GM19239 (cell line): ENCODE results near the gene GPR137B.
A peak's percentile ranks its signal among the peaks of the same experiment; 100 is the strongest.
"Not testable (repeated sequence)": the region's sequence is repeated elsewhere in the genome, so short reads cannot be mapped to it uniquely, and the experiment has no call there.

Source experiments
- DNase-seq: peaks from one replicate; pipeline ENCODE4 v3.0.0; 2011; ENCODE audit warnings: low spot score; ENCODE audit not compliant: insufficient read length
- FAIRE-seq: peaks from 2 replicates; lab custom pipeline; 2011; peaks lifted over from hg19 to GRCh38; lab: Jason Lieb, UNC

Gene GPR137B

DNA sequence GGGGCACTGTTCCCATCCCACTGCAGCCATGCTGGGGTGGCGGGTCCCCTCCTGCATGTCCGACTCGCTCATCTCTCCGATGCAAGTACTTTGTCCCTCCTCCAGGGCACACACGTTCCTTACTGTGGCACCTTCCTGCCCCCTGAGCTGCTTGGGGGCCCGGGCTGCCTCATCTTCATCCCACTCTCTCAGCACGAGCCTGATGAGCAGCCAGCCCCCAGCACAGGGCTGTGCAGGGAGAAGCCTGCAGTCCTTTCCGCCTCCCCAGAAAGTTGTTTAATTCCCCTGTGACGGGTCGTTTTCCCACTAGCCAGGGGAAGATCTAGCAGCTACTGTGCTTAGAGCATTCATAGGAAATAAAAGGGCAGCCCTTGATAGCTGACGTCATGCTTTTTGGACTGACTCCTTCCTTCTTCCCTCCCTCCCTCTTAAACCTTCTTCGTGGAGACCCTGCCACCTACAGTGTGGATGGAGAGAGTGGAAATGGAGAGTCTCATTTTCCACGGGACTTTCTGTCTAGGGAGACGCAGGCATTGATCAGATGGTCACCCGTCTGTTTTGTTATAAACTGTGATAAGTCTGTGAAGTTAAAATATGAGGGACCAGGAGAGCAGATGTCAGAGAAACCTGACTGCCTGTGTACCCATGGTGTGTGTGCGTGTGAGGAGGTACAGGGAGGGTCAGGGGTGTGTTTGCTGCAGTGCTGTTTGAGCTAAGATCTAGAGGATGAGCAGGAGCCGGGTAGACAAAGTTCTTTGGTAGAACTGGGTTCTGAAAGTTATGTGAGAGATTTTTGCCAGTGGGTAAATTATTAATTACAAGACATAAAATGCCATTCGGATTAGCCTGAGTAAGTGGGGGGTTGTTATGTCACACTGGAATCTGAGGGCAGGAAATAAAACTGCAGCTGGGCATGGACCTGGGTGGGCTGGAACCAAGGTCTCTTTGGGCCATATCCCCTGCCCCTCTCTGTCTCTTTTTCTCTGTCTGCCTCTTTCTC lies 34.3 kb downstream of the GPR137B start:
- no peak for FAIRE-seq

DNA sequence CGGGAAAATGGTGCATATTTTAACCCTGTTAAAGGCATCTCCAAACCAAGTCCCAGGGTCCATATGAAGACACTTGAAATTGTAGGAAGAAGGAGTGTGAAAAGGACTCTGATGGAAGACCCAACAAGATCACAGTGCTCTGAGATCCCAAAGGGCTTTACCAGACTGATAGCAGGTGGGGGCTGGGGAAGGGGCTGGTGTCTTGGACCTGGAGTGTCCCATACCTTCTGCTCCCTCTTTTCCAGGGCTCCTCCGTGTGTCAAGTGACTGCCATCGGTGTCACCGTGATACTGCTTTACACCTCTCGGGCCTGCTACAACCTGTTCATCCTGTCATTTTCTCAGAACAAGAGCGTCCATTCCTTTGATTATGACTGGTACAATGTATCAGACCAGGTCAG lies 37.3 kb downstream of the GPR137B start:
- DNase-seq (no peak), FAIRE-seq (no peak)

More for the DNA sequence above, 34.3 kb downstream of the GPR137B start:
- DNase-seq, result no peak

DNA sequence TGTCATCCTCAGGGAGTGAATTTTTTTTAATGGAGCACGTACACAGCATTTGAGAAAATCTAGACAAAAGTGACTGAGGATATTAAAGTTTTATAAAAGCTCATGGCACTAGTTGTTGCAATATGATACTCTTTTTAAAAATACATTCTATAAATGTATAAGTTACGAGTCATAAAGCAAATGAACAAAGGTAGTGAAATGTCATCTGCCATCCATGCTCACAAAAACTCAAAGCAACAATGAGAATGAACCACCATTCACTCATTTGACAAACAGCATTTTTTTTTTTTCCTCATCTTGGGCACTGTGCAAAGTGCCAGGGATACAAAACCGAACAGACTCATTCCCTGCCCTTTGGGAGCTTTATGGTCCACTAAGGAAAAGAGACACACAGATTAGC lies 38.7 kb downstream of the GPR137B start:
- DNase-seq, result no peak
- FAIRE-seq, result no peak

DNA sequence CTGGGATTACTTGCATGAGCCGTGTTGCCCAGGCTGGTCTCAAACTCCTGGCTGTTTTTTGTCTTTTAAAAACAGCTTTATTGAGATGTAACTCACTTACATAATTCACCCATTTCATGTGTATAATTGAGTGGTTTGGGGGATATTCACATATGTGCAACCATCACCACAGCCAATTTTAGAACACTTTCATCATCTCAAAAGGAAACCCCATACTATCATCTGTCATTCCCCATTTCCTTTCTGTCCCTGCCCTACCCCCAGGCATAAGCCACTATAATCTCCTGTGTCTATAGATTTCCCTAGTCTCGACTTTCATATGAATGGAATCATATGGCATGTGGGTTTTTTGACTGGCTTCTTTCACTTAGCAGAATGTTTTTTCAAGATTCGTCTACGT lies 43.3 kb downstream of the GPR137B start:
- DNase-seq (no peak), FAIRE-seq (peak; percentile 65)

DNA sequence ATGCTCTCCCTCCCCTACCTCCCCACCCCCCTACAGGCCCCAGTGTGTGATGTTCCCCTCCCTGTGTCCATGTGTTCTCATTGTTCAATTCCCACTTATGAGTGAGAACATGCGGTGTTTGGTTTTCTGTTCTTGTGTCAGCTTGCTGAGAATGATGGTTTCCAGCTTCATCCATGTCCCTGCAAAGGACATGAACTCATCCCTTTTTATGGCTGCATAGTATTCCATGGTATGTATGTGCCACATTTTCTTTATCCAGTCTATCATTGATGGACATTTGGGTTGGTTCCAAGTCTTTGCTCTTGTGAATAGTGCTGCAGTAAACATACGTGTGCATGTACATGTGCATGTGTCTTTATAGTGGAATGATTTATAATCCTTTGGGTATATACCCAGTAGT lies 44.1 kb downstream of the GPR137B start:
- not testable (repeated sequence) for DNase-seq, FAIRE-seq

DNA sequence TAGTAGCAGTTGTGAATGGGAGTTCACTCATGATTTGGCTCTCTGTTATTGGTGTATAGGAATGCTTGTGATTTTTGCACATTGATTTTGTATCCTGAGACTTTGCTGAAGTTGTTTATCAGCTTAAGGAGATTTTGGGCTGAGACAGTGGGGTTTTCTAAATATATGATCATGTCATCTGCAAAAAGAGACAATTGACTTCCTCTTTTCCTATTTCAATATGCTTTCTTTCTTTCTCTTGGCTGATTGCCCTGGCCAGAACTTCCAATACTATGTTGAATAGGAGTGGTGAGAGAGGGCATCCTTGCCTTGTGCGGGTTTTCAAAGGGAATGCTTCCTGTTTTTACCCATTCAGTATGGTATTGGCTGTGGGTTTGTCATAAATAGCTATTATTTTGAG lies 45.7 kb downstream of the GPR137B start:
- FAIRE-seq, DNase-seq: not testable (repeated sequence)

DNA sequence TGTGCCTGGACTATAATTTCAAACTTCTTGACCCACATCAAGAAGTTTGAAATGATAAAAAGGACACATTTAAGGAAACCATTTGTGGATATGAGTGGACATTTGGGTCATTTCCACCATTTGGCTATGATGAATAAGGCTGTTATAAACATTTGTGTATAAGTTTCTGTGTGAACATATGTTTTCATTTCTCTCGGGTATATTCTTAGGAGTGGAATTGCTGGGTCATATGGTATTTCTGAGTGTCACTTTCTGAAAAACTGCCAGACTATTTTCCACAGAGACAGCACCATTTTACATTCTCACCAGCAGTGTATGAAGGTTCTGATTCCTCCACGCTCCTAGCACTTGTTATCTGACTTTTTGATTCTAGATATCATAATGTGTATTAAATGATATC lies 50.8 kb downstream of the GPR137B start:
- FAIRE-seq (no peak), DNase-seq (no peak)

DNA sequence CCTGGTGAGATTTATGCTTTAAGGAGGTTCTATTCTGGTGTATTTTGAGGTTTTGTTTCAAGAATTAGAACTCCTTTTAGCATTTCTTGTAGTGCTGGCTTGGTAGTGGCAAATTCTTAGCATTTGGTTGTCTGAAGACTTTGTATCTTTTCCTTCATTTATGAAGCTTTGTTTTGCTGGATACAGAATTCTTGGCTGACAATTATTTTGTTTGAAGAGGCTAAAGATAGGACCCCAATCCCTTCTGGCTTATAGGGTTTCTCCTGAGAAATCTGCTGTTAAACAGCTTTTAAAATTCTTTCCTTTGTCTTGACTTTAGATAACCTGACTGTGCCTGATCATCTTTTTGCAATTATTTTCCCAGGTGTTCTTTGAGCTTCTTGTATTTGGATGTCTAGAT lies 58.6 kb downstream of the GPR137B start:
- no peak for FAIRE-seq
- DNase-seq, result no peak

DNA sequence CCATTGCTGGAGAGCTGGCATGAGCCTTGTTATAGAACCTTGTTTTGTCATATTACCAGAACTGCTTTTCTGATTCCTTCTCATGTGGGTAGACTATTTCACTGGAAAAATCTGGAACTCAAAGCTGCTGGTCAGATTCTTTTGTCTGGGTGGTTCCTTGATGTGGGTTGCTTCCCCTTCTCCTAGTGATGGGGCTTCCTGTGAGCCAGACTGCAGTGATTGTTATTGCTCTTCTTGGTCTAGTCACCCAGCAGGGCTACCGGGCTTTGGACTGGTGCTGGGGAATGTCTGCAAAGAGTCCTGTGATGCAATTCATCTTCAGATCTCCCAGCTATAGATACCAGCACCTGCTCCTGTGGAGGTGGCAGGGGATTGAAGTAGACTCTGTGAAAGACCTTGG lies 59.4 kb downstream of the GPR137B start:
- DNase-seq (no peak), FAIRE-seq (no peak)

DNA sequence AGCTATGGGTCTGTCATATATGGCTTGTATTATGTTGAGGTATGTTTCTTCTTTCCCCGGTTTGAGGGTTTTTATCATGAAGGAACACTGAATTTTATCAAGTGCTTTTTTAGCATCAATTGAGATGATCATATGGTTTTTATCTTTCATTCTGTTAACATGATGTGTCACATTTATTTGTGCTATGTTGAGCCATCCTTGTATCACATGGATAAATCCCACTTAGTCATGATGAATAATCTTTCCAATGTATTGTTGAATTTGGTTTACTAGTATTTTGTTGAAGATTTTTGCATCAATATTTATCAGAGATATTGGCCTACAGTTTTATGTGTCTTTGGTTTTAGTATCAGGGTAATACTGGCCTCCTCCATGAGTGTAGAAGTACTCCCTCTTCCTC lies 61.7 kb downstream of the GPR137B start:
- no peak for DNase-seq
- FAIRE-seq, result peak; percentile 45

DNA sequence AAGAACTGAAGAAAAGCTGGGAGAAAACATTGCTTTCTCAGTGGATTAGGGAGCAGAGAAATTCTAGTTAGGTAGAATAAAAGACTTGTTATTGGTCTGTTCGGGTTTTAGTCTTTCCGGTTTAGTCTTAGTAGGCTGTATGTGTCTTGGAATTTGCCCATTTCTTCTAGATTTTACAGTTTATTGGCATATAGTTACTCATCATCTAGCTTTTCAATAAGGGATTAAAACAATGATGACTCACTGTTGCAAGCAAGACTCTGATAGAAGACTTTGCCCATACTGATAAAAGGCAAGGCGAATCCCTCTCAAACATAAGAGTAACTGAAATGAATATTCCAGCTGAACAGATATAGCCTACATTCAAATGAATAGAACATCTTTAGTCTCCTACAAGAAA lies 62.3 kb downstream of the GPR137B start:
- no peak for DNase-seq
- FAIRE-seq, result no peak

DNA sequence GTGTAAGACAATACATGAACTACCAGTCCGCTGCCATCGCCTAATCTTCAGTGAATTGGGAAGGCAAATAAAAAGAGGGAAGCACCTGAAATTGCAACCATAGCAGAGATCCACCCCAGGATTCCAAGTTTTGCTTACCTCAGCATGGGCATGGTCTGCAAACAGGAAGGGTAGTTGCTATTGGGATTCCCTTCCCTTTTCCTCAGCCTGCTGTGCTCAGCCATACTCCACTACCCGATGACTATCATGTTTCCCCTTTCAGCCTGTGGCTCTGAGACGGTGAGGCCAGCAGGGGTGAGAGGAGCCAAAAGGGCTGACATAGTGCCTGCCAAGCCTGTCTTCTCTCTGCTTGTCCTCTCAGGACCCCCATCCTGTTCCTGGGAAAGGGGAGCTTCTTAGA lies 64.2 kb downstream of the GPR137B start:
- DNase-seq (no peak), FAIRE-seq (no peak)

DNA sequence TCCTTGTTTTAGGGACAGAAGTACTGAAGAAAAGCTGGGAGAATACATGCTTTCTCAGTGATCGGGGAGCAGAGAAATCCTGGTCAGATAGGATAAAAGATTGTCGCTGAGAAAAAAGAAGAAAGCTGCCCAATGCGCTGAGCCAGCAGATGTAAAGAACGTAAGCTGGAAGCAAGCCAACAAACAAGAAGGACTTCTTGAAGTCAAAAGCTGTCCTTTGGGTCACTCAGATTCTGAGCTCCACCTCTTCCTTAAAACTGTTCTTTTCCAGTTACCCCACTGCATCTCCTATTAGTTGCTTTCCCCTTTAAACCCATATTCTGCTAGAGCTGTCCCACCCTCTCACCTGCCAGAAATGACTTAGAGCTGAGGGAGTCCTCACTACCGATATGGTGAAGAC lies 64.8 kb downstream of the GPR137B start:
- FAIRE-seq (no peak), DNase-seq (no peak)

DNA sequence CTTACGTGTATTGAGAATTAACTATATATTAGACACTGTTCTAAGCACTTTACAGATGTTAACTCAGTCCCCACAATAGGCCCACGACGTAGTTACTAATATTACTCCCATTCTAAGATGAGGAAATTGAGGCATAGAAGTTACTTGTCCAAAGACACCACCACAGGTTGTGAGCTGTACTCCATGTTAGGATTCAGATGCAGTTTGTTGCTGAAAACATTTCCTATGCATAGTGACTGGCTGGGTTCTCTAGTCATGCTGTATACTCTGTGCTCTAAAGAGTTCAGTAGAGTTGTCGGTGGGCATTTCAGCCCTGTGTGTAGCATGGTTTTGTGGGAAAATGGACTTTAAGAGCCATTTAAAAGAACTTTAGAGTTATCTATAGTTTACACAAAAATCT lies 65.2 kb downstream of the GPR137B start:
- DNase-seq (no peak), FAIRE-seq (no peak)

DNA sequence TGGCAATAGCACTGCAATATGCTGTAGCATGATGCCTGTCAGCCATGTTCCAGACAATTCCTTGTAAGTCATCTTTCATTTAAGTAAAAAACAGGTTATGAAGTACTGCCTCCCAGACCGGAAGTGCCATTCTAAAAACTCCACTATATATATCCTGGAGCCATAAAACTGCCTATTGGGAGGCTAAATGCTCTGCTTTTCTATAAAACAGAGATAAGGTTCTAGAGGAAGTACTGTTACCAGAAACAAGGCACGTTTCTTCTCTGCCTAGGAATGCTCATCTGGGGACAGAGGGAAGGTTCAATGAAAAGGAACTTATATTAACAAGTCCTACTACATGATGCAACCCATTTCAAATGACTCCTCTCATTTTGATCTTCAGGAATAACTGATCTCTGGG lies 66.8 kb downstream of the GPR137B start:
- DNase-seq (no peak), FAIRE-seq (no peak)

DNA sequence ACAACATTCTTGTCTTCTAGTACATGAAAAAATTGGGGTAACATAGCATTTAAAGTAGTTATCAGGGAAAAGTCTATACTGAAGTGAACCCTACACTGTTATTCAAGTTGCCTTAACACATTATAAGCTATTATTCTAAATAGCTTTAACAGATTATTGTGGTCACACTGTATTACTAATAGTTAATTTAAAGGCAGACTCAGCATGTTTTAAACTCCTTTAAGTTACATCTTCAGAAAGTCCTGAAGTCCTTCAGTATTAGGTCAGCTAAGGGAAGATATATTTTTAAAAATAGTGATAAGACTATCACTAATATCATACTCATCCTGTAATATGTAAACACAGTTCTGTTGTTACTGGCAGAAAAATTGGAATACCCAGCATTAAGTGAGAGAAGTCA lies 67.4 kb downstream of the GPR137B start:
- FAIRE-seq (no peak), DNase-seq (no peak)

DNA sequence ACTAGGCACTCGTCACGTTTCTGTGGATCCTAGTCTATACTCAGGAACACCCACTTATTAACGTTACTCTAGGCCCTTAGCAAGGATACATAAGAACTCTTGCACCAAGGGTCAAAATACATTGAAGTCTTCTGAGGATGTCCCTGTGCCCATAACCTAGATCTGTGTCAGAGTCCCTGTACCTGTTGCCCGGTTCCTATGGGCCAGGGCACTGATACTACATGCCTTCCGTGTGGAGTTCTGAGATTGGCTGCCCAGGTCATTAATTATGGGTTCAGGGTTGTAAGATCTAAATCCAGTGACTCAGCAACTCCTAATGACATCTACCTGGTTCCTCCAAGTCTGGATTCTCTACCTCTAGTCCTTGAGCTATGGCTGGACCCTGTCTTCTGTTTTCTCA lies 69.5 kb downstream of the GPR137B start:
- FAIRE-seq, result no peak
- no peak for DNase-seq

DNA sequence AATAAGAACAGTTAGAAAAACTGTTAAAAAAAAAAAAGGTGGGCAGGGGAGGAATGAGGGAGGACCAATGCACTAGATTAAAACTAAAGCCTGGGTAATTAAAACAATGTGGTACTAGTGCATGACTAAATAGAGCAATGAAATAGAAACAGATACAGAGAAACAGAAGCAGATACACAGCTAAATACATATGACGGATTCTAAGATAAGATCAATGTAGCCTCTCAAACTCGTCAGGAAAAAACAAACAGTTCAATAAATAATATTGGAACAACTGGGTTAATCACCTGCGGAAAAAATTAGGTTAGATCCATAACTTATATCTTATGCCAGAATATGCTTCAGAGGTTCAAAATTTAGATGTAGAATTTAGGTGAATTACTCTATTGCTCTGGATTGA lies 71.2 kb downstream of the GPR137B start:
- FAIRE-seq (no peak), DNase-seq (no peak)

DNA sequence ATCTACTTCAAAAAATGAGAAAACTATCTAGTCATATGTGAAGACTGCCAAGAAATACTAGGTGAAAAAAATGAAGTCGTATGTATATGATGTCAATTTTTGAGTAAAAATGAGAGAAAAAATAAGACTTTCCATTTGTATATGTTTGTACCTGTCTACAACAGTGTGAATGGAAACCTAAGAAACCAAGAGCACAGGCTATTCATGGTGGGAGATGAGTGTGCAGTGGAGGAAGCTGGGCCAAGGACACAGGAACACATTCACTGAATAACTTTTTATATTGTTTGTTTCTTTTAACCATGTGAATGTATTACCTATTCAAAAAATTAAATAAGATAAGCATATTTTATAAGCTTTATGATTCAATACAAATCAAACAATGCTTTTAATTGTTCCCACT lies 72.4 kb downstream of the GPR137B start:
- FAIRE-seq, result no peak
- no peak for DNase-seq

DNA sequence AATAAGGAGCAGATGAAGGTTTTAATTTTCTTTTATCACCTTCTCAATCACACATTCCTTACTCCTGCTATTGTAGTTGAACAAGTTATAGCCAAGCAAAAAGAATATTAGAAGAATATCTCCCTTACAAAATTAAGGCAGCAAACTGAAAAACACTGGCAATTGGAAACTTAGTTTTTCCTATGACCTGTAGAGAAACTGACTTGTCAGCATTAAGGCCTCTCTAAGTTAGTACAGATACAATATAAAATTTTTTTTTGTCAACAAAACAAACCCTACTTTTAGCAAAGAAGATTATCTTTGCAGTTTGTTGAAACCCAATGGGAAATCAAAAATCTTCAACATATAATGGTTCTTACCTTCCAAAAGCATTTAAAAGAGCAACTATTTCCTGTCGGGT lies 78.1 kb downstream of the GPR137B start:
- FAIRE-seq (no peak), DNase-seq (no peak)

DNA sequence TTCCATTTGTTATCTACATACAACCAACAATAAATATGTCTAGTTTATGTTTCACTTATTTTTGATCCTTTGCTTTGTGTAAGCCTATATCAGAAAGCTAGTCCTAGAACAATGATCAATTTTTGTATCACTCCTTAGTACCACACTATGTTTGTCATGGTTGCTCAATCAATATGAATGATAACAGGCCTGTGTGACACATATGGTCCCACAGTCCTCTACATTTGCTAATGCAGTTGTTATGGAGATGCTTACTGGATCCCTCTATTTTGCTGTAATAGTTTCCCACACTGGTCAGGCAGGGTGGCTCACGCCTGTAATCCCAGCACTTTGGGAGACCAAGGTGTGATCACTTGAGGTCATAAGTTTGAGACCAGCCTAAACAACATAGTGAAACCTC lies 80.3 kb downstream of the GPR137B start:
- no peak for FAIRE-seq

DNA sequence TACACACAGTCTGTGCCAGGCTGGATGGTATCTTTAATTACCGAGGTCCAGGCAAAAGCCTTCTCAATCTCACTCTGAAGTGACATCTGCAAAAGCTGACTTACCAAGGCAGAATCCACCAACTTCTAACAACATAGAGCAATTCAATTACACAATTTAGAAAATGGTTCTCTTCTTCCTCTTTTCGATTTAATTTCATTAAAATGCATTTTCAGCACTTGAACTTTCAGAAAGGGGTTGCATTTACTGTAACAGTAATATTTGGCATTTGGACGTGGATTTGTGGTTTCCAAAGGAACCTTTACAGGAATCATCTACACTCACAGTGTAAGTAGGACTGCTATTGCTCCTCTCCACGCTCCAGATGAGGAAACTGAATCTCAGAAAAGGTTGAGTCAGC lies 86.1 kb downstream of the GPR137B start:
- FAIRE-seq (no peak), DNase-seq (no peak)

More for the DNA sequence above, 80.3 kb downstream of the GPR137B start:
- DNase-seq, result no peak
